Activated B cell treated with CpG ODN at 0.5 μM for 24 hours (primary cell): Measurements from ENCODE around the gene PLCL2. TPM values are rescaled to one million over a fixed set of nuclear protein-coding genes. Genes with fewer than 3 reads are reported as not detected.

ENCODE experiments used
- ATAC-seq: fragments of 200-7000 bp; cut with Tn5 transposase; one replicate; pipeline ENCODE4 v1.10.0; 2021; ENCODE audit warnings: low read depth, mild to moderate bottlenecking, moderate library complexity
- CTCF ChIA-PET: fragments of 350-600 bp; sonication (Branson Sonifier 250); formaldehyde crosslinking; loops from one replicate; lab custom pipeline; 2021; ENCODE audit warnings: antibody characterized with exemption; lab: Charles Lee
- POLR2A ChIA-PET: fragments of 350-600 bp; sonication (Branson Sonifier 250); formaldehyde crosslinking; loops from one replicate; lab custom pipeline; 2021; ENCODE audit warnings: antibody characterized with exemption; lab: Charles Lee
- DNase-seq: peaks from one replicate; pipeline ENCODE4 v3.0.0; 2022
- H3K27ac Mint-ChIP-seq: one replicate; pipeline ENCODE4 v1.8.0; 2020; ENCODE audit warnings: mixed read lengths
- H3K27me3 Mint-ChIP-seq: one replicate; pipeline ENCODE4 v1.8.0; 2021; ENCODE audit warnings: mixed read lengths
- H3K36me3 Mint-ChIP-seq: one replicate; pipeline ENCODE4 v1.8.0; 2021; ENCODE audit warnings: low read depth, mixed read lengths
- H3K4me1 Mint-ChIP-seq: one replicate; pipeline ENCODE4 v1.8.0; 2021; ENCODE audit warnings: mixed read lengths
- H3K4me3 Mint-ChIP-seq: one replicate; pipeline ENCODE4 v1.8.0; 2020; ENCODE audit warnings: mild to moderate bottlenecking, mixed read lengths
- H3K9me3 Mint-ChIP-seq: one replicate; pipeline ENCODE4 v1.8.0; 2020; ENCODE audit warnings: mixed read lengths
- CTCF ChIP-seq: fragments of 200-600 bp; IDR thresholded peaks from one replicate; pipeline ENCODE4 v1.8.0; 2022; ENCODE audit warnings: antibody characterized with exemption, mild to moderate bottlenecking
- intact Hi-C: fragments of 100-400 bp; cut with micrococcal nuclease; formaldehyde crosslinking; loops from one replicate; pipeline ENCODE4 v1.15.1; 2024
- total RNA-seq: library from RNA; stranded (reverse); gene quantifications from 2 replicates; pipeline ENCODE4 v1.2.3, GENCODE V29; 2022

Gene PLCL2
- total RNA-seq, 1 donor from 2014 or later: 40.0 TPM

- intact Hi-C loops: no loop called here
- ChIA-PET CTCF (no interaction called here), POLR2A (no interaction called here)
- Mint-ChIP-seq H3K4me3 (no peak overlapping the region), H3K27me3 (no peaks in the 10 kb centered on the region), H3K4me1 (peaks cover 68% of the 10 kb centered on the region), H3K27ac (no peak overlapping the region), H3K9me3 (no peaks in the 10 kb centered on the region), H3K36me3 (peaks cover under 1% of the 10 kb centered on the region)
- ATAC-seq: no peak
- DNase-seq: no peak
- TF ChIP-seq CTCF: no peak
Observed at GRCh38 chr3:16987141-16987540, 102.4 kb downstream of the PLCL2 start.

GRCh38 chr3:16990163-16990562 is 105.4 kb downstream of the PLCL2 start:
- POLR2A ChIA-PET: interaction anchor here (1.4 kb wide), 1 partner anchor 16 kb away, joined by 3 read pairs; no protein-coding TSS in a partner anchor

GRCh38 chr3:16992198-16992597 is 107.4 kb downstream of the PLCL2 start:
- H3K36me3 Mint-ChIP-seq: peaks cover 3% of the 10 kb centered on the region
- intact Hi-C loops: no loop called here
- ATAC-seq (no peak), DNase-seq (no peak)
- no peaks in the 10 kb centered on the region for H3K9me3 Mint-ChIP-seq
- no peaks in the 10 kb centered on the region for H3K27me3 Mint-ChIP-seq
- CTCF ChIA-PET: no interaction called here
- H3K27ac Mint-ChIP-seq: no peak overlapping the region
- no peak overlapping the region for H3K4me3 Mint-ChIP-seq
- POLR2A ChIA-PET: no interaction called here
- no peak for TF ChIP-seq CTCF
- H3K4me1 Mint-ChIP-seq: peaks cover 75% of the 10 kb centered on the region

More at GRCh38 chr3:16990163-16990562, 105.4 kb downstream of the PLCL2 start:
- Mint-ChIP-seq H3K27ac (no peak overlapping the region), H3K4me3 (no peak overlapping the region), H3K9me3 (no peaks in the 10 kb centered on the region), H3K27me3 (no peaks in the 10 kb centered on the region), H3K4me1 (peaks cover 74% of the 10 kb centered on the region), H3K36me3 (peaks cover 3% of the 10 kb centered on the region)
- TF ChIP-seq CTCF: no peak
- intact Hi-C loops: no loop called here
- CTCF ChIA-PET: no interaction called here
- ATAC-seq (no peak), DNase-seq (no peak)

- intact Hi-C loops: no loop called here
- Mint-ChIP-seq H3K36me3 (peaks cover 3% of the 10 kb centered on the region), H3K4me3 (no peak overlapping the region), H3K9me3 (no peaks in the 10 kb centered on the region), H3K27ac (no peak overlapping the region), H3K27me3 (no peaks in the 10 kb centered on the region), H3K4me1 (peaks cover 75% of the 10 kb centered on the region)
- DNase-seq: no peak
- TF ChIP-seq CTCF: no peak
- ATAC-seq: no peak
- ChIA-PET CTCF (interaction anchor here (2.0 kb wide), 1 partner anchor 392 kb away, joined by 4 read pairs; no protein-coding TSS in a partner anchor), POLR2A (no interaction called here)
Observed at GRCh38 chr3:16993227-16993626, 108.5 kb downstream of the PLCL2 start.

GRCh38 chr3:16994854-16995525 is 110.2 kb downstream of the PLCL2 start:
- no peaks in the 10 kb centered on the region for H3K27me3 Mint-ChIP-seq
- intact Hi-C loops: loop anchor here (5.0 kb wide), 1 partner anchor 37 kb away; no protein-coding TSS in a partner anchor
- ATAC-seq (no peak), DNase-seq (no peak)
- H3K36me3 Mint-ChIP-seq: peaks cover 3% of the 10 kb centered on the region
- ChIA-PET POLR2A (no interaction called here), CTCF (interaction anchor here (1.0 to 2.0 kb wide), 2 partner anchors 67 to 394 kb away, joined by 3 to 4 read pairs; no protein-coding TSS in a partner anchor)
- H3K9me3 Mint-ChIP-seq: no peaks in the 10 kb centered on the region
- no peak overlapping the region for H3K27ac Mint-ChIP-seq
- H3K4me1 Mint-ChIP-seq: peaks cover 73% of the 10 kb centered on the region
- no peak overlapping the region for H3K4me3 Mint-ChIP-seq
- no peak for TF ChIP-seq CTCF
